ENCODE measurements around the gene CAPRIN2.

The CAPRIN2 gene

DNA sequence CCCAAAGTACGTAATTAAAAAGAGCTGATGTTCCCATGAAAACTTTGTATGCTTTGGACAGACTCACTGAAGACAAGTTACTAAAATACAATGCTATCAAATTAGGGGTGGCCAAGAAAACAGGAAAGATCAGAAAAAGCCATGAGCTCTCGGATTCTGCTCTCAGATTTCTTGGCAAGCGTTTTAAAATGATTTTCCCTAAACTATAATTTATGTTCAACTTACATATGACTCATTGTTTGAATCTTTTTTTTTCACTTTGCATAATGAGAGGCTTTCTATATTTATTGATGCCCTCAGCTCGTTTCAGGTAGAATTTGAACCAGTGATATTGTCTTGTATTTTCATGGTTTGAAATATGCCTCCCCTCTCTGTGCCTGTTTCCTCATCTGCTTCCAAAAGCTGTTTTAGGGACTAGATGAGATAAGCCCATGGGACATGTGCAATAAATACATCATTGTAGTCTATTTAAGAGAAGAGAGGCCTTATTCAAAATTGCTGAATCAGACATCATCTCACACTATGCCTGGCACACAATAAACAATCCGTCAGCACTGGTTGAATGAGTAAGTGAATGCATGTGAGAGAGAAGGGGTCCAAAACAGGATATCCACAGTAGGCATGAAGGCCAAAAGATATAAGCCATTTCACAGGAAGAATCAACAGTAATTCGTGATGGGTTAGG lies 54.4 kb downstream of the CAPRIN2 start:
- peak; percentile 38 for DNase-seq (ENCODE audit: low spot score)

DNA sequence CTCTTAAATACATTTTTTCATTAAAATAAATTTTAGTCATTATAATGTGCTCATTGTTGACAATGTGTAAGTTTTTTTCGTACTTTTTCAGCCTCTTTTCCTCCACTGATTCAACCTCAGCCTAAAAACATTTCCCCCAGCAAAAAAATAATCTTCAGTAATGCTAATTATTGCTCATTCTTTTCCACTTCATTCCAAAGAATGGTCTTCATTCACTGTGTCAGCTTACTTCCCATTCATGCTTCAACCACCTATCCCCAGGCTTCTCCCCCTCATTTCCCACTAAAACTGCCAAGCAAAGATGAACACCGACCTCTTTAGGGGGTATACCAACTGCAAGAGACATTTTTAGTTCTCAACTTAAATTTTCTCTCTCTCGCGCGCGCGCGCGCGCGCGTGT lies 56.4 kb downstream of the CAPRIN2 start:
- DNase-seq (ENCODE audit: low spot score), result no peak

DNA sequence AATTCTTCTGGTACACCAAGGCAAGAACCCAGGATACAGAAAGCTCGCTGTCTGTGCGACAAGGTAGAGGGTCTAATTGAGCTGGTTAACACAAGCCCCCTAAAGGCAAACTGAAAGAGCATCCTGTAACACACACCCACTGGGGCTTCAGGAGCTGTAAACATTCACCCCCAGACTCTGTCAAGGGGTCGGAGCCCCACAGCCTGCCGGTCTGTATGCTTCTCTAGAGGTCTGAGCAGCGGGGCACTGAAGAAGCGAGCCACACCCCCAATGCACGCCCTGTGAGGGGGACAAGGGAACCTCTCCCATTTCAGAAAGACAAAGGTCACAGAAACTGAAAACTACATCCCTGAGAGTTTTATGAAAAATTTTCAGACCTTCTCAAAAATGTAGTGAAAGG lies 57.8 kb downstream of the CAPRIN2 start:
- DNase-seq (ENCODE audit: low spot score), result no peak

DNA sequence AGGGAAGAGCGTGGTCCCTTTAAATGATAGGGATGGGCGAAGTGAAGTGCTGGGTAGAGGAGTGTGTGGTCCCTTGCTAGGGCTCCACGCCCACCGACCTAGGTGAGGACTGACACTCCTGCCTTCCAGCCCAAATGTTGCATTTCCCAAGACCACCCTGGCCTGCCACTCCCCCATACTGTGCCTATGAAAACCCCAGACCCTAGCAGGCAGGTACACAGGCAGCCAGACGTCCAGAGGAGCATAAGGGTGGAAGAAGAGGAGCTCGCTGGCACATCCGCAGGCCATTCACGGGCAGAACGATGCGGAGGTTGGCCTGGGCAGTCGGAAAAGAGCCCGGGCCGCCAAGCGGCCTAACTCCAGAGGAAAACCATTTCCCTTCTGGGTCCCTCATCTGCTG lies 58.3 kb downstream of the CAPRIN2 start:
- DNase-seq (ENCODE audit: low spot score), result no peak

DNA sequence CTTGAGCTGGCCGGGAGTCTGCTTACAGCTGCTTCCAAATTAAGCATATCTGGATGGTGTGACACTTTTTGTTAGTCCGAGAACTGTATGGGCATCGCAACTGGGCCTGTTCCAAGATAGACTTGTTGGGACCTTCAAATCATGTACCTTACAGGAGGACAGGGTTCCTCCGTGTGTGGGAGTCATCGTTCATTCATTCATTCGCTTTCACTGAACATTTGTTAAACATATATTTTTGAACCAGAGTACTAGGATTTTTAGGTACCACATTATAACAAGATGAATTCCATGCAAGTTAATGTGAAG lies 58.7 kb downstream of the CAPRIN2 start:
- DNase-seq (ENCODE audit: low spot score), result no peak

DNA sequence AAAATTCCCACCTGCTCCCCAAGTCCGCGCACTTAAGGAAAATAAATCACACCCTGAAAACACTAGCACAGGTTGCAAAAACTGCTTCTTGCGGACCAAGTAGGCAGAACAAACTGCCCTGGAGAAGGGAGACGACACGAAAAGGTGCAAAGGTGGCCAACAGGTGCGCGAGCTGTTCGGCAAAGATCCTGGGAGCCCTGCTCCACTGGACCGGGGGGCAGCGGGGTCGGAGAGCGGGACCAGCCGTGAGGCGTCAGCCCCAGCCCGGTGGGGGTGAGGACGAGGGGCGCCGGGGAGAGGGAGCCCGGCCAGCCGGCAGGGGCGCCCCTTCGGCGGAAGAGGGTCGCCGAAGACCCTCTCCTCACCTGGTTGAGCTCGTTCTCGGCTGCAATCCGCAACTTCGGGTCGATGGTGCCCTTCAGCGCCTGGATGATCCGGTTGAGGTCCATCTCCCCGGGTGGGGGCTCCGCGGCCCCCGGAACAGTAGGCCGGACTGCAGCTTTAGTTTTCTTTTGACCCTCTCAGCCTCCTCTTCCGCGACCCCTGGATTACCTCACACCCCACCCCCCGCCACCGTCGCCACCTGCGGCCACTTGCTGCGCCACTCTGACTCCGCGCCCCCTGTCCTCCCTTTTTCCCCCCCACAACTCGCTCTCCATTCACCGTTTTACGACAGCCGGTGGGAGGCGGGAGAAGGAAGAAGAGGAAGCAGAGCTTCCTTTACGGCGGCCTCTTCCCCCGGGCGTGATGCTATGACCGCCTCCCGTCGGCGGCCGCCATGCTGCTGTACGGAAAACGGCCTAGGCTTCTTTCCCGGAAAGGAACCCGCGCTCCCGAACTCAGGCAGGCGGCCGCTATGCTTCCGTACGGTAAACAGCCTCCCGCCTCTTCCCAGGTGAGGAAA lies 59.3 kb downstream of the CAPRIN2 start, which contains the start of gene IPO8:
Gene IPO8, minus strand, starts transcription at position 671 of the 904 bp plus-strand sequence. Its CDS starts 222 bp downstream, at position 449.
- peak; percentile 92 for DNase-seq (ENCODE audit: low spot score)

DNA sequence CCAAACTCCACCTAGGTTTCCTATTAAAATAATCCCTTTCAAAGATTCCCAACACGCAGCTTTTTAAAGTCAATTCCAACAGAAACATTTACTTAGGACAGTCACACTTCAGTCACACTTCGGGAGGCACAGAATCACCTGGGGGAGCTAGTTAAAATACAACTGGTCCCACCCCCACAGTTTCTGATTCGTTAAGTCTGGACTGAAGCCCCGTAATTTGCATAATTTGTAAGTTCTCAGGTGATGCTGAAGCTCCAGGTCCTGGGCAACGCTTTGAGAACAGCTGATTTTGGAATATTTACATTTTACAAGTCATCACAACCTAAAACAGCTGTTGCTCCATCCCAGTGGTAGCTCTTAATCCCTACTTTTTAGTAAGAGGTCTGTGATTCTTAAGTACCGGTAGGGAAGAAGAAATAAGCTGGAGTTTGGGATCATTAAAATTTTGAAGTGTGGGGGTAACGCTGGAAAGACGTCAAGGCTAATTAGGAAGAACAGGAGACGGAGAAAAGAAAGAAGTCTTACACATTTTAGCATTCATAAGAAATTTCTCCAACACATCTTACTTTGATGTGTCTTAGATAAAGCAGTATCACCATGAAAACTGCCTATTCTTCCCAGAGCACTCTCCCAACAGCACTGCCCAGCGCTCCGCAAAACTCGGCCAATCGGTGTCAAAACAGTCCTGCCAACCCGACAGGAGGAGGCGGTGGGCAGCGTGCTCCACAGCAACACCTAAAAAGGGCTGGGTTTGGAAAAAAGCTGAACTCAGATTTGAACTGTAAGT lies 60.1 kb downstream of the CAPRIN2 start:
- peak; percentile 8 for DNase-seq (ENCODE audit: low spot score)

DNA sequence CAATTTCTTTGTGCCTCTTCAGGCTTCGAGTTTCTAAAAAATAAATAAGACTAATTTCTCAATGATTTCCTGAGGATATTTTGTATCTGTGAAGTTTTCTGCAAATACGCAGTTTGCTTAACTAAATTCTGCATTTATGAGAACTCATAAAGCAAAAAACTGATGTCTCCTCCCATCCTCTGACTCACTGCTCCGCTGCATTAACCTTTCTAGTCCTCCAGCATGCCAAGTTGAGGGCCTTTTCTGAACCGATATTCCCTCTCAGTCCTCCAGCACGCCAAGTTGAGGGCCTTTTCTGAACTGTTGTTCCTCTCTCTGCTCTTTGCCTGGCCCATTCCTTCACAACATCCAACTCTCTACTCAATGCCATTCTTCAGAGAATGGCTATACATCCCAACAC lies 62.3 kb downstream of the CAPRIN2 start:
- DNase-seq (ENCODE audit: low spot score), result no peak

DNA sequence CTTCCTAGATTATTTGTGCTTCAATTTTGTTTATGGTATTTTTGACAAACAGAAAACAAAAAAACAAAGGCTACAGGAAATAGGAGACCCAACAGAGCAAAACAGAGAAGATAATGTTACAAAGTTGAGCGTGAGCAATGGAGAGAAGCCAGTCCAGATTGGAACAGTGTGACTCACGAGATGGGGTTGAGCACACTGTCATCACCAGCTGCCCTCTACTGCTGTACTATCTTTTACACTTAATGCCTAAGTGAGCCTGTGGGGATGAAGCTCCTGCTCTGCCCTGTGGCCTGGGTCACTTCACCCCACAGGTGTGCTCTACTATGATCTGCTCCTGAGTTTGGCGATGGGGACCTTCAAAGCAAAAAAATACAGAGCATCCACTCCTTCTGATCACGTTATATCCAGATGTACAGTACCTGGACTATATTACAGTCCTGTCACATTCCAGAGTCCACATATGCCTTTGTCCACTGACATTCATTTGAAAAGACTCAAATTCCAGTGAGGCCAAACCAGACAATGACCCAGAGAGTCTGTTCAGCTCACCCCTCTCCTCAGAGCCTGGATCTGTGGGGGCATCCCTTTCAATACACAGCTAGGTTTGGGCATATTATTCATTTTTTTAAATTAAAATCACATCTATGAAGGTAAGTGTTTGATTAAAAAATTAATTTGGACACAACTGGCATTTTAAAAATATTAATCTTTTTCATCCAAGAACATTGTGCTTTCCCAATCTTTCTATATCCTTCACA lies 63.5 kb downstream of the CAPRIN2 start:
- no peak for DNase-seq (ENCODE audit: low spot score)

DNA sequence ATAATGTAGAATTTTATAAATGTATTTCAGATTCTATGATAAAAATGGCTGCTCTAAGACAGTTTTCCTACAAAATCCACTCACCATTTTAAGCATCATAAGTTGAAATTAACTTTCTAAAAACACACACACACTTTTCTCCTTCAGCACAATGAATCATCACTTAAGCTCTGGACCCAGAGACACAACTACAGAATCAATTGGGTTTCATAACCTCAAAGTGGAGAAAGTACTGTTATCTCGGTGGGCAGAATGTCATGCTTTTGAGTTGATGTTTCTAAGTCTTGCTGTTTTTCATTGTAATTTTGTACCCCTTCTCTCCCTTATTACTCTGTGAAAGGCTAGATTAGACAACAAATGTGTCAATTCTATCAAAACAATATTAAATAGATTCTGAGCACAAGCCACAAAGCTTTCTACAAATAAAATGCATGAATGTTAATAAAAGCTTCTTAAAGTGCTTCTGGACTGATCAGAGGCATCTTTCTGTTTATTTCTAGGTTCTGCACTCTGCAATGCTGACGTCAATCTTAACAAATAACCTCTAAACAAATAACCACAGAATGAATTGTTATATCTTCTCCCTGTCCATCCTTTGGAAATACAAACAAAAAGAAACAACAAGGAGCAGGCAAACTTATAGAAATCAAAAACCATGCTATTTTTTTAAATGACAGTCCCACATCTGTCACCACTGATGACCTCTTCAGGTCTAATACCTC lies 67.3 kb downstream of the CAPRIN2 start:
- DNase-seq (ENCODE audit: low spot score), result no peak

DNA sequence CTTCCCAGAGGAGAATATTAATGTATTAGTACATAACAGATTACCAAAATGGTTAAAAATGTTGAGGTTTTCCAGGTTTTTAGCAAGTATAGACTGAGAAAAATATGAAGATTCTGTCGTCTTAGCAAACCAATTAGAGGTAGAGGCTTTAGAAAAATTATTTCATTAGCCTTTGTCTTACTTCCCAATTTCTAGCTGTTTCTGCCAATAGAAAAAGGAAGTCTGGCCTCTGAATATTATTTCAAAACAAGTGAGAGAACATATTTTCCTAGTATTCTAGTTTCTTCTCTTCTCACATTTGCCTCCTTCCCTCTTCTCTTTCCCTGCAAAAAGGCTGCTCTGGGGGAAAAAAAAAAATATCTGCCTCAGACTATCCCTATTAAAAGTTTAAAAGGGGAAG lies 75.5 kb downstream of the CAPRIN2 start:
- no peak for DNase-seq (ENCODE audit: low spot score)

DNA sequence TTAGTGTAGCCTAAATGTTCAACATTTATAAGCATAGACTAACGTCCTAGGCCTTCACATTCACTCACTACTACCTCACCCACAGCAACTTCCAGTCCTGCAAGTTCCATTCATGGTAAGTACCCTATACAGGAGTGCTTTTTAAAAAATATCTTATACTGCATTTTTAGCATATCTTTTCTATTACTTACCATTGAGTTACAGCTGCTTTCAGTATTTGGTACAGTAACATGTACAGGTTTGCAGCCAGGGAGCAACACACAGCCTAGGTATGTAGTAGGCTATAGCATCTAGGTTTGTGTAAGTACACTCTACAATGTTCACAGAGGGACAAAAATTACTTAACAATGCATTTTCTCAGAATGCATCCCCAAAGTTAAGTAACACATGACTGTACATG lies 76.5 kb downstream of the CAPRIN2 start:
- DNase-seq (ENCODE audit: low spot score), result no peak

DNA sequence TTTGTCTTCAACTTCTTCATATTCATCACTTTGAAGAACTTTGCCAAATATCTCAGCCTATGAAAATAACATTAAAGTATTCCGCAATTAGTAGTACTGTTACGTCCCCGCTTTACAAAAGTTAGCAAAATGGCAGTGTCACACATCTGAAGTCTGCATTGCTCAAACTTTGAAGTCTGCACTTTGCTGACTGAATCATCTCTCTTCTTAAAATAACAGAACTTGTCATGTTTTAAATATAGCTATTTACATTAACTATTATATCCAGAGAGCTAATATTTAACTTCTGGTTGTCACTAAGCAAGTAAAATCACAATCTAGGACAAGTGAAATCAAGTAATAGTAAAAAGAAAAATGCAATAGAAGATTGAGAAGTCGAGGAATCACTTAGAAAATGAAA lies 93.5 kb downstream of the CAPRIN2 start:
- no peak for DNase-seq (ENCODE audit: low spot score)
